ENCODE measurements around the gene INO80C.
A peak's percentile ranks its signal among the peaks of the same experiment; 100 is the strongest.

The INO80C gene

DNA sequence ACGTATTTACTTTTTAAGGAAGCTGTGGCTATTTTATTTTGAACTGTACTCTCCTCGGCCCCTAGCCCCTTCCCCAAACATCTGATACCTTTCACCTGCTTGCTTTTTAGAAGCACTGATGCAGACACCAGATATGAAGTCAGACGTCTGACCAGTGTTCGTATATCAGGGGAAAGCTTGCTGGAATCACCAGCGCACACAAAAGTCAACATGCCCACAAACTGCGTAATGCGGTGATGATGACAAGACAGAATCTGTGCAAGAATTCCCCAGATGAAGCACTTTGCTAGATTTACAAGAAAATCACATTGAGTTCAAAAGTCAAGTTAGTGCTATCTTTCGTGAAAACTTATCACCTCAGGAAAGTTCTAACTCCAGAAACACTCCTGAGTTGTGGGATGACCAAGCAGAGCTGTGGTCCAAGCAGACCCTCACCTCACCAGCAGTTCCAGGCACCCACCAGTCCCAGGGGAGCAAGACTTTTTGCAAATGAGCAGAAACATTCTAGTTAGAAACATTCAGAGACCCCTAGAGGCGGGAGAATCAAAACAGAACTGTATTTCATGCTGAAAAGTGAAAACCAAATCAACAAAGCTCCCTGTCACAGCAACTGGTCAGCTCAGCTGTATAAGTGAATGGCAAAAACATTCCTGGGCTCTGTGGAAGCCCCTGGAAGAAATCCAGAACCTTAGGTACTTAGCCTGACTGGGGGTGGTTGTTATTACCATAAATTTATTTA lies 55.7 kb downstream of the INO80C start:
- DNase-seq (ENCODE audit: low spot score), result peak; percentile 18
- CTCF ChIA-PET, result no interaction called here
- no peak for TF ChIP-seq CTCF (conservative IDR thresholded peaks at IDR 0.05; ENCODE audit: low read depth)
- POLR2A ChIA-PET (ENCODE audit: low non-redundant PET), result no interaction called here
- H3K27ac ChIP-seq, result peak overlapping the region; percentile 43; the same call in 1 of the 2 replicates

- POLR2A ChIA-PET (ENCODE audit: low non-redundant PET), result no interaction called here
- DNase-seq (ENCODE audit: low spot score), result no peak
- no peak overlapping the region for H3K27ac ChIP-seq
- TF ChIP-seq CTCF (conservative IDR thresholded peaks at IDR 0.05; ENCODE audit: low read depth), result no peak
- CTCF ChIA-PET, result no interaction called here
Measured at GRCh38 chr18:35438480-35439234, 59.1 kb downstream of the INO80C start.

DNA sequence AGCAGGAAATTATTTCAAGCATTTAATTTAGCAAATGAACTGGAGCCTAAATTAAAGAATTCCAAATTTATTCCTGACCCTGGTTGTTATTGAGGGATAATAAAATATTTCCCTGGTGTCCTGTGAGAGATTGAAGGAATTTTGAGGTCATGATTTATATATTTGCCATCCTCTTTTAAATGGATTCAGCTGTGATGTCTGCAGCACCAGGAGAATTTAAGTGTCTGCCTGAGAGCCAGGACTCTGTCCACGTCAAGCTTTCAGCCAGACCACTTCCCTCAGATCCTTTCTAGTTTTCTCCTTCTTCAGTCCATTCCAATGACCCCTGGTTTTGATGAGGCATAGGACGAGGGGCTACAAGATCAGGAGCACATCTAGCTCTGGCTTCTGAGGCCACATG lies 59.9 kb downstream of the INO80C start:
- TF ChIP-seq CTCF (conservative IDR thresholded peaks at IDR 0.05; ENCODE audit: low read depth), result no peak
- no peak for DNase-seq (ENCODE audit: low spot score)
- ChIA-PET CTCF (no interaction called here), POLR2A (ENCODE audit: low non-redundant PET) (no interaction called here)
- H3K27ac ChIP-seq, result no peak overlapping the region

GRCh38 chr18:35436076-35436649 lies 61.6 kb downstream of the INO80C start:
- POLR2A ChIA-PET (ENCODE audit: low non-redundant PET), result no interaction called here

DNA sequence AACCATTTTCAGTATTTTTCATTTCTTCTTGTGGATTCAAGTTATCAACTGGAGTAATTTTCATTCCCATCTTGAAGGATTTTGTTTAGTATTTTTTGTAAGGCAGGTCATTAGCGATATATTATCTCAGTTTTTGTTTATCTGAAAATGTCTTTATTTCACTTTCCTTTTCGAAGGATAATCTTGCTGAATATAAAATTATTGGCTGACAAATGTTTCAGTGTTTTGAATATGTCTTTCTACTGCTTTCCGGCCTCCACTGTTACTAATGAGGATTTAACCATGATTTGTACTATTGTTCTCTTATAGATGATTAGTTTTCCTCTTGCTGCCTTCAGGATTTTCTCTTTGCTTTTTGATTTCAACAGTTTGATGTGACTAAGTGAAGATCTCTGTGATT lies 62.4 kb downstream of the INO80C start:
- DNase-seq (ENCODE audit: low spot score), result no peak
- POLR2A ChIA-PET (ENCODE audit: low non-redundant PET), result no interaction called here
- no peak for TF ChIP-seq CTCF (conservative IDR thresholded peaks at IDR 0.05; ENCODE audit: low read depth)
- no peak overlapping the region for H3K27ac ChIP-seq
- CTCF ChIA-PET, result no interaction called here

More at GRCh38 chr18:35436076-35436649, 61.6 kb downstream of the INO80C start:
- no peak for TF ChIP-seq CTCF (conservative IDR thresholded peaks at IDR 0.05; ENCODE audit: low read depth)
- peak; percentile 13 for DNase-seq (ENCODE audit: low spot score)
- H3K27ac ChIP-seq, result peak overlapping the region; percentile 74
- CTCF ChIA-PET, result no interaction called here

- no peak for TF ChIP-seq CTCF (conservative IDR thresholded peaks at IDR 0.05; ENCODE audit: low read depth)
- no peak overlapping the region for H3K27ac ChIP-seq
- ChIA-PET CTCF (no interaction called here), POLR2A (ENCODE audit: low non-redundant PET) (no interaction called here)
- no peak for DNase-seq (ENCODE audit: low spot score)
Measured at GRCh38 chr18:35432565-35433001, 65.2 kb downstream of the INO80C start.

Measured in RWPE1 (cell line).